Sigmoid colon (tissue), 7 donors: Measurements from ENCODE around the gene GABBR2. TPM values are rescaled to one million over a fixed set of nuclear protein-coding genes. Genes with fewer than 3 reads are reported as not detected.

Experiments
- DNase-seq: peaks from one replicate; pipeline ENCODE4 v3.0.0-alpha.2; 2019
- H3K27ac ChIP-seq, 4 donors: fragments of 200-600 bp; sonication (generic); one replicate each; pipeline ENCODE4 v1.5.1; 2016 to 2019; ENCODE audit warnings: mild to moderate bottlenecking in 1 of 4
- H3K27me3 ChIP-seq, 3 donors: fragments of 200-600 bp; sonication (generic); one replicate each; pipeline ENCODE4 v1.5.1; 2019; ENCODE audit warnings: mild to moderate bottlenecking in 1 of 3
- H3K36me3 ChIP-seq, 4 donors: fragments of 200-600 bp; sonication (generic); one replicate each; pipeline ENCODE4 v1.5.1; 2016 to 2019
- H3K4me1 ChIP-seq, 4 donors: fragments of 200-600 bp; sonication (generic); one replicate each; pipeline ENCODE4 v1.5.1; 2017 to 2019
- H3K4me3 ChIP-seq, 4 donors: fragments of 200-600 bp; sonication (generic); one replicate each; pipeline ENCODE4 v1.5.1; 2017 to 2019; ENCODE audit warnings: mild to moderate bottlenecking in 2 of 4, moderate library complexity in 1 of 4
- H3K9me3 ChIP-seq, 4 donors: fragments of 200-600 bp in 3 of 4; sonication (generic) in 3 of 4; one replicate each; pipeline versions ENCODE4 v1.5.1 to v1.6.1; 2013 to 2019
- CTCF ChIP-seq, 4 experiments: fragments of 450-650 bp in 3 of 4; fragments of 200-600 bp in 1 of 4; IDR thresholded peaks; one replicate each; pipeline ENCODE4 v1.5.1; 2016 to 2019; ENCODE audit warnings: antibody characterized with exemption in 4 of 4, mild to moderate bottlenecking in 3 of 4, moderate library complexity in 2 of 4
- EP300 ChIP-seq, 4 donors: sonication (generic); formaldehyde crosslinking; IDR thresholded peaks; one replicate each; pipeline ENCODE4 v1.6.1; 2017; ENCODE audit warnings: antibody characterized with exemption in 4 of 4
- POLR2A ChIP-seq, 2 donors: fragments of 450-650 bp; IDR thresholded peaks; one replicate each; pipeline ENCODE4 v1.6.1; 2016; ENCODE audit warnings: antibody characterized with exemption in 2 of 2, mild to moderate bottlenecking in 2 of 2, moderate library complexity in 2 of 2
- POLR2AphosphoS5 ChIP-seq, 4 donors: sonication (generic); formaldehyde crosslinking; IDR thresholded peaks; one replicate each; pipeline ENCODE4 v1.6.1; 2017; ENCODE audit warnings: antibody characterized with exemption in 4 of 4
- WGBS, 2 donors: extraction: QIAGEN DNeasy Blood & Tissue Kit; methylation state at CpG; one replicate each; pipeline ENCODE4 v1.1.7; 2013; 5-methylcytosine and 5-hydroxymethylcytosine counted together
- intact Hi-C: fragments of 100-400 bp; cut with DNase I; formaldehyde crosslinking; loops from one replicate; pipeline ENCODE4 v1.15.1; 2023
- polyA plus RNA-seq, 3 donors: library from polyadenylated mRNA; stranded (reverse); fragments of 200-250 nt; gene quantifications; one replicate each; pipeline ENCODE4 v1.2.3, GENCODE V29; 2013
- total RNA-seq, 4 donors: library from RNA; depleted of rRNA; stranded (reverse); fragments of >200 nt; gene quantifications; one replicate each; pipeline ENCODE4 v1.1.0, GENCODE V29; 2016
- donor health status: healthy with polysubstance abuse.
- donor health status: Bipolar disorder and iron deficiency.
- donor health status: healthy.

The GABBR2 gene
- total and polyA plus RNA-seq, 7 donors, result under 0.01 to 0.04 (median under 0.01) TPM; not detected in 4

GRCh38 chr9:98569491-98569890 lies 139.2 kb downstream of the GABBR2 start:
- 86% methylated on average over 4 of the region's 4 CpGs for WGBS, 2 donors
- Histone ChIP-seq H3K4me1 (no peaks in the 10 kb centered on the region), H3K9me3 (no peaks in the 10 kb centered on the region), H3K36me3 (no peaks in the 10 kb centered on the region), H3K27ac (no peak overlapping the region), H3K27me3 (no peaks in the 10 kb centered on the region), H3K4me3 (no peak overlapping the region)
- no peak for TF ChIP-seq POLR2AphosphoS5 (IDR thresholded peaks at IDR 0.05)
- TF ChIP-seq EP300 (IDR thresholded peaks at IDR 0.05), result no peak
- TF ChIP-seq CTCF (IDR thresholded peaks at IDR 0.05), result no peak
- TF ChIP-seq POLR2A (IDR thresholded peaks at IDR 0.05), result no peak
- intact Hi-C loops, result no loop called here
- no peak for DNase-seq

- TF ChIP-seq POLR2AphosphoS5 (IDR thresholded peaks at IDR 0.05), result no peak
- no peak for TF ChIP-seq EP300 (IDR thresholded peaks at IDR 0.05)
- TF ChIP-seq POLR2A (IDR thresholded peaks at IDR 0.05), result no peak
- no peak for TF ChIP-seq CTCF (IDR thresholded peaks at IDR 0.05)
- 32 to 68% methylated on average over 6 of the region's 6 CpGs for WGBS, 2 donors
- intact Hi-C loops, result no loop called here
- no peak overlapping the region for H3K4me3 ChIP-seq
- no peaks in the 10 kb centered on the region for H3K36me3 ChIP-seq
- no peaks in the 10 kb centered on the region for H3K9me3 ChIP-seq
- H3K27me3 ChIP-seq, result no peaks in the 10 kb centered on the region
- no peak overlapping the region for H3K27ac ChIP-seq
- H3K4me1 ChIP-seq, result no peaks in the 10 kb centered on the region
- DNase-seq, result no peak
Observed at GRCh38 chr9:98568909-98569469, 139.7 kb downstream of the GABBR2 start.

GRCh38 chr9:98568234-98568908 lies 140.4 kb downstream of the GABBR2 start:
- Histone ChIP-seq H3K27me3 (no peaks in the 10 kb centered on the region), H3K27ac (no peak overlapping the region), H3K9me3 (no peaks in the 10 kb centered on the region), H3K36me3 (no peaks in the 10 kb centered on the region), H3K4me3 (no peak overlapping the region), H3K4me1 (no peaks in the 10 kb centered on the region)
- no peak for DNase-seq
- TF ChIP-seq CTCF (IDR thresholded peaks at IDR 0.05) (no peak), POLR2A (IDR thresholded peaks at IDR 0.05) (no peak), POLR2AphosphoS5 (IDR thresholded peaks at IDR 0.05) (no peak), EP300 (IDR thresholded peaks at IDR 0.05) (no peak)
- intact Hi-C loops, result no loop called here
- 67 to 84% methylated on average over 4 of the region's 4 CpGs for WGBS, 2 donors

- no peak for DNase-seq
- Histone ChIP-seq H3K36me3 (no peaks in the 10 kb centered on the region), H3K9me3 (no peaks in the 10 kb centered on the region), H3K4me1 (no peaks in the 10 kb centered on the region), H3K27me3 (no peaks in the 10 kb centered on the region), H3K27ac (no peak overlapping the region), H3K4me3 (no peak overlapping the region)
- intact Hi-C loops, result no loop called here
- TF ChIP-seq CTCF (IDR thresholded peaks at IDR 0.05) (no peak), EP300 (IDR thresholded peaks at IDR 0.05) (no peak), POLR2AphosphoS5 (IDR thresholded peaks at IDR 0.05) (no peak), POLR2A (IDR thresholded peaks at IDR 0.05) (no peak)
- WGBS, 2 donors, result 84 to 90% methylated on average over 10 of the region's 10 CpGs
Observed at GRCh38 chr9:98567540-98568233, 141.0 kb downstream of the GABBR2 start.
